K562 (cell line): Measurements from ENCODE around the gene BCCIP. TPM values are rescaled to one million over a fixed set of nuclear protein-coding genes. Genes with fewer than 3 reads are reported as not detected.

Experiments
- EZH2 ChIP-seq: IDR thresholded peaks from 2 replicates; pipeline ENCODE4 v1.6.1; 2012; ENCODE audit warnings: low read depth, mild to moderate bottlenecking, inconsistent platforms, low read length, borderline replicate concordance
- polyA plus RNA-seq, 8 experiments: library from polyadenylated mRNA; depleted of rRNA in 4 of 8; stranded (reverse) in 5 of 8; unstranded in 3 of 8; fragments of >200 nt; fragmentation: Nextera tagmentation in 2 of 8; fragmentation: Illumina TruSeq in 1 of 8; extraction: Ambion mirVana in 2 of 8; extraction: Trizol in 1 of 8; gene quantifications; 2 replicates each; pipeline versions ENCODE4 v1.2.1 to v1.2.3, GENCODE V29; 2011 to 2014; ENCODE audit warnings: inconsistent platforms in 1 of 8, missing spikeins in 1 of 8
- total RNA-seq, 7 experiments: library from RNA; depleted of rRNA in 6 of 7; stranded (reverse); fragments of >200 nt in 6 of 7; fragmentation: Illumina TruSeq in 2 of 7; extraction: Trizol in 2 of 7; gene quantifications; 2 replicates each; pipeline versions ENCODE4 v1.2.1 to v1.2.3, GENCODE V29; 2011 to 2021; ENCODE audit warnings: low replicate concordance in 1 of 7
- TF ChIP-seq, protein P1 (sequence below): fragments of 200-800 bp; sonication (Bioruptor generic); IDR thresholded peaks from 2 replicates; pipeline ENCODE4 v1.6.1; 2016; ENCODE audit warnings: missing genetic modification characterization, missing compliant biosample characterization
- TF ChIP-seq, protein P2 (sequence below), 2 experiments: fragments of 250-450 bp in 1 of 2; fragments of 450-650 bp in 1 of 2; sonication (Bioruptor Pico) in 1 of 2; IDR thresholded peaks; 2 replicates each; pipeline versions ENCODE4 v1.6.1 to v1.8.0; 2016 to 2021; ENCODE audit warnings: mild to moderate bottlenecking in 2 of 2, moderate library complexity in 2 of 2, missing compliant biosample characterization in 1 of 2, missing genetic modification characterization in 1 of 2

BCCIP gene
- total and polyA plus RNA-seq, 9 of the 15 experiments (the other 6 are each of a cell fraction or from before 2014, with no cell fraction given), result 95.1 to 204 (median 163) TPM

DNA sequence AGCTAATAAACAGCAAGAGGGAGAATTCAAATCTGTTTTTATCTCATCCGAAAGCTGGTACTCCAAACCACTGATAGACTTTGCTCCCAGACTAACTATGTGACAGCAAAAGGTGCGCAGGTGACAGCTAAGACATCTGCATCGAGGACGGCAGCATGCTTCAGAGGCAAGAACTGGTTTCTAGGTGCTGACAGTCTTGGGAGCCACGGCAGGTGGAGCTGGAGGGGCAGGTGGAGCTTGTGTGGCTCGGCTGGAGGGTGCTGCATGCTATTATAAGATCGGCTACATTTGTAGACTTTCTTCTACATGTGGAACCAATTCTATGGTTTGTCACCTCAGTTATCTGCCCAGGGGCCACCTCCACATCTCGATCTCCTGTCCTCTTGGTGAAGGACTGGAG lies 25.9 kb upstream of the BCCIP start (continued):
- TF ChIP-seq, protein P1, sequence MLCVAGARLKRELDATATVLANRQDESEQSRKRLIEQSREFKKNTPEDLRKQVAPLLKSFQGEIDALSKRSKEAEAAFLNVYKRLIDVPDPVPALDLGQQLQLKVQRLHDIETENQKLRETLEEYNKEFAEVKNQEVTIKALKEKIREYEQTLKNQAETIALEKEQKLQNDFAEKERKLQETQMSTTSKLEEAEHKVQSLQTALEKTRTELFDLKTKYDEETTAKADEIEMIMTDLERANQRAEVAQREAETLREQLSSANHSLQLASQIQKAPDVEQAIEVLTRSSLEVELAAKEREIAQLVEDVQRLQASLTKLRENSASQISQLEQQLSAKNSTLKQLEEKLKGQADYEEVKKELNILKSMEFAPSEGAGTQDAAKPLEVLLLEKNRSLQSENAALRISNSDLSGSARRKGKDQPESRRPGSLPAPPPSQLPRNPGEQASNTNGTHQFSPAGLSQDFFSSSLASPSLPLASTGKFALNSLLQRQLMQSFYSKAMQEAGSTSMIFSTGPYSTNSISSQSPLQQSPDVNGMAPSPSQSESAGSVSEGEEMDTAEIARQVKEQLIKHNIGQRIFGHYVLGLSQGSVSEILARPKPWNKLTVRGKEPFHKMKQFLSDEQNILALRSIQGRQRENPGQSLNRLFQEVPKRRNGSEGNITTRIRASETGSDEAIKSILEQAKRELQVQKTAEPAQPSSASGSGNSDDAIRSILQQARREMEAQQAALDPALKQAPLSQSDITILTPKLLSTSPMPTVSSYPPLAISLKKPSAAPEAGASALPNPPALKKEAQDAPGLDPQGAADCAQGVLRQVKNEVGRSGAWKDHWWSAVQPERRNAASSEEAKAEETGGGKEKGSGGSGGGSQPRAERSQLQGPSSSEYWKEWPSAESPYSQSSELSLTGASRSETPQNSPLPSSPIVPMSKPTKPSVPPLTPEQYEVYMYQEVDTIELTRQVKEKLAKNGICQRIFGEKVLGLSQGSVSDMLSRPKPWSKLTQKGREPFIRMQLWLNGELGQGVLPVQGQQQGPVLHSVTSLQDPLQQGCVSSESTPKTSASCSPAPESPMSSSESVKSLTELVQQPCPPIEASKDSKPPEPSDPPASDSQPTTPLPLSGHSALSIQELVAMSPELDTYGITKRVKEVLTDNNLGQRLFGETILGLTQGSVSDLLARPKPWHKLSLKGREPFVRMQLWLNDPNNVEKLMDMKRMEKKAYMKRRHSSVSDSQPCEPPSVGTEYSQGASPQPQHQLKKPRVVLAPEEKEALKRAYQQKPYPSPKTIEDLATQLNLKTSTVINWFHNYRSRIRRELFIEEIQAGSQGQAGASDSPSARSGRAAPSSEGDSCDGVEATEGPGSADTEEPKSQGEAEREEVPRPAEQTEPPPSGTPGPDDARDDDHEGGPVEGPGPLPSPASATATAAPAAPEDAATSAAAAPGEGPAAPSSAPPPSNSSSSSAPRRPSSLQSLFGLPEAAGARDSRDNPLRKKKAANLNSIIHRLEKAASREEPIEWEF, result no peak
- TF ChIP-seq EZH2, result no peak
- TF ChIP-seq, protein P2, sequence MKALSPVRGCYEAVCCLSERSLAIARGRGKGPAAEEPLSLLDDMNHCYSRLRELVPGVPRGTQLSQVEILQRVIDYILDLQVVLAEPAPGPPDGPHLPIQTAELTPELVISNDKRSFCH (CRISPR knock-in tag; IDR thresholded peaks at IDR 0.05), result no peak
- TF ChIP-seq, protein P2 (tag; IDR thresholded peaks at IDR 0.05), result no peak
- TF ChIP-seq, all 486 proteins: peak for 0
